GM06990 (cell line): ENCODE measurements around the gene PRSS27.
"Not testable (repeated sequence)": the region's sequence is repeated elsewhere in the genome, so short reads cannot be mapped to it uniquely, and the experiment has no call there.

Source experiments
- DNase-seq: peaks from one replicate; pipeline ENCODE4 v3.0.0-alpha.2; 2011; ENCODE audit not compliant: insufficient read length; ENCODE audit errors: extremely low read depth
- H3K27me3 ChIP-seq: replicated peaks from 2 replicates; pipeline ENCODE4 v1.6.0; 2011; ENCODE audit warnings: low read length; ENCODE audit not compliant: control insufficient read depth, insufficient read depth
- H3K36me3 ChIP-seq: 2 replicates; pipeline ENCODE4 v1.5.1; 2011; ENCODE audit warnings: low read length; ENCODE audit not compliant: control insufficient read depth, insufficient read depth
- H3K4me3 ChIP-seq: replicated peaks from 2 replicates; pipeline ENCODE4 v1.5.1; 2011; ENCODE audit warnings: low read depth, mild to moderate bottlenecking, control low read depth, low read length
- CTCF ChIP-seq: IDR thresholded peaks from 2 replicates; pipeline ENCODE4 v1.5.1; 2011; ENCODE audit warnings: low read length, control low read depth, mild to moderate bottlenecking, inconsistent platforms; ENCODE audit not compliant: insufficient read depth, poor library complexity, severe bottlenecking

The PRSS27 gene

DNA sequence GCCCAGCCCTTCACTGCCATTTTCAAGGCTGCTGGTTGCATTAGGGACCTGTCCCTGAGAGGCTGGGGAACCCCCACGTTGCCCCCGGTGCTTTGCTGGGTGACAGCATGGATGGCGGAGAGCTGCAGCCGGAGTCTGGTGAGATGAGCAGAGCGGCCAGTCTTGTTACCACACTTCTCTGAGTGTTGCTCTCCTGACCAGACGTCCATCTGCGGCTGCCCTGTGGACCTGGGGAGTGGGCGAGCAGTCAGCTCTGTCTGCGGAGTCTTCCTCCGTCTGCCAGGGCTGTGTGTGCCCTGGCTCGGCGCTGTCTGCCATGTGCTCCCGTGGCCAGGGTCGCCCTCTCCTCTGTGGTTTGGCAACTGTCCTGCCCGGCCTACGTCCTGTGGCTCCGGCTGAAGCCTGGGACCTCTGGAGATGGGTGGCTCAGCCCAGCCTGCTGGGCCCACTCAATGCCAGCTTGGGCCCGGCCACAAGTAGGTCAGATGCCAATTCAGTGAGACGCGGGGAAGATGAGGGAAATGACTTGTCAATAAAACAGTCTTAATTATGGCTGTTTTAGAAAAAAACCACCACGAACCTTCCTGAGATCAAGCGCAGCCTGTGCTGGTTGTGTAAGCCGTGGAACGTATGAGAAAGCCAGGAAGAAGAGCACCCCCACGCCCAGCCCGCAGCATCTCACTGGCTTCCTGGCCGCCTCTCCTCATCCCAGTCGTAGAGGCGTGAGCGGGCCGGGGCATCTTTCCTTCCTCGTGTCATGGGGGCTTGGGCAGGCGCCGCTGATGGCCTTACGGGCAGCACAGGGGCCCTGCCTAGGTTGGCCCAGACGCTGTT lies 29.8 kb downstream of the PRSS27 start:
- DNase-seq, result no peak
- TF ChIP-seq CTCF, result no peak
- H3K4me3 ChIP-seq, result no peak overlapping the region
- peaks cover 22% of the 10 kb centered on the region for H3K36me3 ChIP-seq
- no peaks in the 10 kb centered on the region for H3K27me3 ChIP-seq

DNA sequence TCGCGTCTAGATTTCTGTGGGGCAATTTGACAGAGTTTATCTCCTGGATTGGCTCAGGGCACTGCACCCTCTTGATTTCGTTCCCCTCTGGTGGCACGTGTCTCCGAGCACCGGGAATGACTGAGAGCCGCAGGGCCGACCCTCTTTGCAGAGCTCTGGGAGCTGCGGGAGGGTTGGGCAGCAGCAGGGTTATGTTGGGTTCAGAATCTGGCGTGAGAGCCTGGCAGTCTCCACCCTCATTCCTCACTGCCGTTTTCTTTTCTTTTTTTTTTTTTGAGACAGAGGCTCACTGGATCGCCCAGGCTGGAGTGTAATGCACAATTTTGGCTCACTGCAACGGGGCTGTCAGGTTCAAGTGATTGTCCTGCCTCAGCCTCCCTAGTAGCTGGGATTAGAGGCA lies 30.6 kb downstream of the PRSS27 start:
- DNase-seq, H3K4me3 ChIP-seq, H3K27me3 ChIP-seq: not testable (repeated sequence)
- H3K36me3 ChIP-seq, result peaks cover 22% of the 10 kb centered on the region

DNA sequence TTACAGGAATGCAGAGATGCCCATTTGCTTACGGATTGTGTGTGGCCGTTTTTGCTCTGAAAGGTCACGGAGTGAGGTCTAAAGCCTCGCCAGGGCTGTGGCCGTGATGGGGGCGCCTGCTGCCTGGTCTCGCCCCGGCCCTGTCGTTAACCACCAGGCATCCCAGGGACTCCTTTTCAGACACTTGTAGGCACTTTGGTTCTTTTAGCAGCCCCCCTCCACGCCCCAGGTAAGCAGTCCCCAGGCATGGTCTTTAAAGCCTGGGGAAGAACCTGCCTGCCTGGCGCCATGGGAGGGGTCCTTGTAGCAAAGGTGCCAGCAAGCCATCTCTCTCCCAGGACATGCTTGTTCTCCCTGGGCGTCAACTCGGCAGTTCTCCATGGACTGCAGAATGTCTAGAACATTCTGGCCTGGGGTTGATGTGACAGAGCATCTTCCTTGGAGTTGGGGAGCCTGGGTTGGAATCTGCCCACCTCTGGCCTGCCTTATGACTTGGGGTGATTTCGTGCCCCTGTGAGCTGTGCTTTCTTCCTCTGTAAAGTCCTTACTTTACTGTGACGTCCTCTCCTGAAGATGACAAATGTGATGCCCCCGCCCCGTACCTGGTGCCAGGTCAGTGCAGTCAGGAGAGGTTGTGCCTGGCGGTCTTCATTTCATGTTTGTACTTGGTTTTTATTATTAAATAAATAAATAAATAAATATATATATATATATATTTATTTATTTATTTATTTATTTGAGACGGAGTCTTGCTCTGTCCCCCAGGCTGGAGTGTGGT lies 32.3 kb downstream of the PRSS27 start:
- peak overlapping the region; percentile 49 for H3K4me3 ChIP-seq
- H3K36me3 ChIP-seq, result peaks cover 18% of the 10 kb centered on the region
- TF ChIP-seq CTCF, result no peak
- DNase-seq, result no peak
- H3K27me3 ChIP-seq, result no peaks in the 10 kb centered on the region

GRCh38 chr16:2686912-2687507 lies 33.0 kb downstream of the PRSS27 start:
- Histone ChIP-seq H3K4me3 (peak overlapping the region; percentile 49), H3K36me3 (peaks cover 13% of the 10 kb centered on the region), H3K27me3 (no peaks in the 10 kb centered on the region)
- TF ChIP-seq CTCF, result no peak
- DNase-seq, result peak; percentile 71

GRCh38 chr16:2686075-2686474 lies 33.9 kb downstream of the PRSS27 start:
- not testable (repeated sequence) for H3K4me3 ChIP-seq, H3K27me3 ChIP-seq, DNase-seq, H3K36me3 ChIP-seq

GRCh38 chr16:2683041-2683440 lies 37.0 kb downstream of the PRSS27 start:
- H3K36me3 ChIP-seq, DNase-seq, H3K27me3 ChIP-seq: not testable (repeated sequence)
- peak overlapping the region; percentile 95 for H3K4me3 ChIP-seq
